SHP77 treated with DMSO at 0.1 percent for 48 hours (cell line): ENCODE results near the gene CASP1.
"Not testable (repeated sequence)": the region's sequence is repeated elsewhere in the genome, so short reads cannot be mapped to it uniquely, and the experiment has no call there.

Experiments
- DNase-seq: peaks from one replicate; lab custom pipeline; 2025; lab: John Stamatoyannopoulos, UW

CASP1 gene

DNA sequence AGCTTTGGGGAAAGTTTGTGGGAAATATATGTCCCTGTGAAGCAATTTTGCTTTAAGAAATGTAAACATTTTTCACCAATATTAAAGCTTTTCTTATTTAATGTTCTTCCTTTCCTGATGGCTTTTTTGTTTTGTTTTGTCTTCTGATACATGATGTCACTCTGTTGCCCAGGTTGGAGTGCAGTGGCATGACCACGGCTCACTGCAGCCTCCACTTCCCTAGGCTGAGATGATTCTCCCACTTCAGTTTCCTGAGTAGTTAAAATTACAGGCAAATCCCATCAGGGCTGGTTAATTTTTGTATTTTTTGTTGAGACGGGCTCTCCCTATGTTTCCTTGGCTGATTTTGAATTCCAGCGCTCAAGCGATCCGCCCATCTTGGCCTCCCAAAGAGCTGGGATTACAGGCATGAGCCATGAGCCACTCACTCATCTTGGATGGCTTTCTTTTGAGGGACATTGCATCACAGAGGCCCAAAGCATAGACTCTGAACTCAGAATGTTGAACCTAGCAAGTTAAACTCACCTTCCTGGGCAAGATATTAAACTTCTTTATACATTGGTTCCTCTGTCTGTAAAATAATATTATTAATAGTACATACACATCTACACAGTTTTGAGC lies 10.8 kb upstream of the CASP1 start:
- no peak for DNase-seq

DNA sequence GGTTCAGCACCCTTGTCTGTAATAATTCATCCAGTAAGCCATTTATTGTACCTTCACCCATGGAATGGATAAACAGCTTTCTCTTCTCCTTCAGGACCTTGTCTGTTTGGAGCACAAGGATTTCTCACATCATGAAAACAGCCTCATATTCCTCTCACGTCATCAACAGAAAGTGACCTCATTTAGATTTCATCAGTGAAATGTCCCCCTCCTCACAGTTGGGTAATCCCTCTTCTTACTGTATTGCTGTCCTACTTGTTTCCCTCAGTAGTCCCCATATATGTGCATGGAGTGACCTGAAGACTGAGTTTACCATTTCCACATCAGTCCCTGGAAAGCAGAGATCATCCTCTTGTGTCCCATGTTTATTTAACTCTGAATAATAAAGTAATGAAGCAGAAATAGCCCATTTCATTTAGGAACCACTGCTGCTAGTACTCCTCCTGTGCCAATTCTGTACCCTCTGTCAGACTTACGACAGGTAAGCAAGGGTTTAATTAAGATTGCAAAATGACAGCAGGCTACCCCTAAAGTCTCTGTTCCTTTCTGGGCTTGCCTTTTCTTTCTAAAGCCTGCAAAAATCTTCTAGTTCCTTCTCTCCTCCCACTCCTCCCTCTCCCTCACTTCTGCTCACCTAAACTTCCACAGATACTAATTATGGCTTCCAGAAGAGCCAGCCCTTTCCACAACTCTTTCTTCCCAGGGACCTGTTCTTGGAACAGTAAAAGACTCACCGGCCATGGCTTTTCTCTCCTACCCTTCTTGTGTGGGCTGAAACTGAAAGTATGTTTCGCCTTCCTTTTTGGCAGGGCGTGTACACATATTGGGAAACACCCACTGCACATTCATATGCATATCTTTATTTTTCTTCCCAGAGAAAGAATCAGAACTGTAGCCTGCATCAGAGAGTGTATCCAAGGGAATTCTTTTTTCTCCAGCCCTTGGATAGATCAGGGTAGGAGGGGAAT lies 9.9 kb upstream of the CASP1 start, which contains the start of gene CARD16:
CARD16 (minus strand) TSS at position 779 of the 968 bp plus-strand sequence; CDS start at position 741, 38 bp downstream.
- DNase-seq: not testable (repeated sequence)

DNA sequence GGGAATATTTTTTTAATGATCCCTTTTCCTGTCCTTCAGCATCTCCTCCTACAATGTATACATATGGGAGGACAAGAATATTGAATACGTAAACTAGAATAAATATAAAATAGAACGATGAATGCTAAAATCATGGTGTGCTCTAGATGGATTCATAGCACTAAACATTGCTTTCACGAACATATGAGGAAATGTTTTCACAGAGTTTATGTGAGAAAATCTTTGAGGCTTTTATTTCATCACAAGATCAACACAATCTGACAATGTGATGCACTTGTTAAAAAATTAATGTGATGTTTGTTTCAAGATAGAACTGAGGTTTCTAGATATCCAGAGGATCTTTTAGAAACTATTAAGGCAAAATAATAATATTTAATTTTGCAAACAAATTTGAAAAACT lies 7.2 kb upstream of the CASP1 start:
- no peak for DNase-seq

DNA sequence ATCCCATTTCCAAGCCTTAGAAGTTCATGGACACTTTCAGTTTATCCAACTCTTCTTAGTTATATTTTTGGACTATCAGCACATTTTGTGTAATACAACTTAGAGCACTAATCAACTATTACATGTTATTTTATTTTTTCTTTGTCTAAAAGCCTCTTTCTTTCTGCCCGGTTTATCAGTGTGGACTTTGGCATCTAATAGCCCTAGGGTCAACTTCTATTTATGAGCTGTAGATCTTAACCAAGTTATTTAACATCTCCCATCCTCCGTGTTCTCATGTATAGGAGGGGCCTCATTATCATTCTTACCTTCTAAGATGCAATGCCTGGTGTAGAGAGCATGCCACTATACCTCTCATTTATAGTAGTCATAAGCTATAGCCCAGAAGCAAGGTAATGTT lies 5.8 kb upstream of the CASP1 start:
- DNase-seq: no peak

DNA sequence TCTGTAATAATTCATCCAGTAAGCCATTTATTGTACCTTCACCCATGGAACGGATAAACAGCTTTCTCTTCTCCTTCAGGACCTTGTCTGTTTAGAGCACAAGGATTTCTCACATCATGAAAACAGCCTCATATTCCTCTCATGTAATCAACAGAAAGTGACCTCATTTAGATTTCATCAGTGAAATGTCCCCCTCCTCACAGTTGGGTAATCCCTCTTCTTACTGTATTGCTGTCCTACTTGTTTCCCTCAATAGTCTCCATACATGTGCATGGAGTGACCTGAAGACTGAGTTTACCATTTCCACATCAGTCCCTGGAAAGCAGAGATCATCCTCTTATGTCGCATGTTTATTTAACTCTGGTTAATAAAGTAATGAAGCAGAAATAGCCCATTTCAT lies 556 bp downstream of the CASP1 start:
- DNase-seq: not testable (repeated sequence)

DNA sequence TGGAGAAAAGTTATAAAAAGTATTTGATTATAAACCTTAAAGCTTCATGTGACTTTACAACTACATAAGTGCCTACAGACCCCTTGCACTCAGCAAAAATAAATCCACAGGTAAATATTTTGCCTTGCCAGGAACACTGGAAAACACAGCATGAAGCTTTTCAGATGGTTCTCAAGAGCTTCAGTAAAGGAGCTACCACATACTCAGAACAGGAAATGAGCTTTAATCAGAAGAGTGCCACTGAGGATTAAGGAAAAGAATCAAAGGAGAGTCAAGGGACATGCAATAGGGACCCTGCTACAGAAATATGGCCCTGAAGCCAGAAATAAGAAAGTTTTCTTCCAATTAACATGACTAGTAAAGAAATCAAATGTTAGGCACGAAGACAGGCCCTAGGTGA lies 1.2 kb downstream of the CASP1 start:
- DNase-seq: no peak

DNA sequence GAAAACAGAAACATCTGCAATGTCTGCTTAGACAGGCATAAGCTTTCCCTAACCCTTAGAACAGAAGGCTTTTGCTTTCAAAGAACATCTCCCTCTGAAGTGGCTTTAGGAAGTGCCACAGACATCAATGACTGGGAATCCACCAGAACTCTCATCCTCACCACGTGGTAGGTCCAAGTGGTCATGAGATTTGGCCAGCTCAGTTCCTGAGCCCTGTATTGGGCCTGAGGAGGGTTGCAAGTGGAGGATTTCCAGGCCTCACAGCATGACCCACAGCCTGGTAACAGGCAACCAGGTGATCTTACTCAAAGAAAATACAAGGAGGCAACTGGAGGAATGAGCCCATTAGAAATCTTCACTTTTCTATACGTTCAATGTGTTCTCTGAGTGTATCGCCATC lies 1.6 kb downstream of the CASP1 start:
- no peak for DNase-seq

DNA sequence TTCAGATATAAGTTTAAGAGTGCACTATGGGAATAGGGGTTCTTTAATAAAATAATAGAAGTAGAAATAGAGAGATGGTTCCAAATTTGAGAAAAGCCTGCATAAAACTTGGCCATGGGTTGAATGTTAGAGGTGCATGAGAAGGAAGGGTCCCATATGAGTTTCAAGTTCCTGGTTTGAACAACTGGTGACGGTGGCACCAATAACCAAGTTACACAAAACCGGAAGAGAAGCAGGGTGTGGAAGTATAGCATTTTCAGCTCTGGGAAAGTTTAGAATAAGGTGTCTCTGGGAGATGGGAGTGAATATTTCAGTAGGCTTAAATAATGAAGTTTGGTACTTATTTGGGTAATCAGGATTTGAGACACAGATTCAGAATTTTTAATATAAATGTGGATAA lies 2.4 kb downstream of the CASP1 start:
- no peak for DNase-seq

DNA sequence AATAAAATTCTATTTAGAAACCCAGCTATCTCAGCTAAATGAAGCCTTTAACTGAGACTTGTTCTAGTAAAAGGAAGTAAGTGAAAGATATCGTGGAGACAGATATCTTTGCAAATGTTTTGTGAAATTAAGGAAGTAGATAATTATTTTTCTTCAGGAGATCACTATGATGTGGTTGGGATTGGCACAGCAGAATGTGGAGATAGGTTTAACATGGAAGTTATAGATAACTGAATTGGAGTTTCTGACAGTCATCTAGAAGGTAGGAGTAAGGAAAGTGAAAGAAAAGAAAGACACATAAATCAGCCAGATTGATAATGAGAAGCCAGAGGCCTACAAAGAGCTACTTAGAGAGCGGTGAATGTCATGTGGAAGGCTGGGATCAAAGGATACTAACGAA lies 7.3 kb downstream of the CASP1 start:
- DNase-seq: no peak

DNA sequence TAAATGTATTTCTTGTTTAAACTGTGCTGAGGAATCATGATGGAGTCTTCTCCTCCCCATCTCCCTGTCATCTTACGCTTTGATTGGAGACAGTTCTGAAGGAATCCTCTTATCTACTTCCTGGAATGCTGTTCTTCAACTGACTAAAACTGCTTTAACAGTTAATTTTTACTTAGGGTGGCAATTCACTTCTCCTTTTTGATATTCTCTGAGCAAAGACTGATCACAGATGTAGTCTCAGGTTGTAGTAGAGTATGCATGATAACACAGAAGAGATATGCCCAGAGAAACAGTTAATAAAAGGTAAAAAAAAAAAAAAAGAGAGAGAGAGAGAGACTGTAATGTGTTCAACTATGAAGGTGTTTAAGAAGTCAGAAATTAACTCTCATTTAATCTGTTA lies 10.6 kb downstream of the CASP1 start:
- no peak for DNase-seq

DNA sequence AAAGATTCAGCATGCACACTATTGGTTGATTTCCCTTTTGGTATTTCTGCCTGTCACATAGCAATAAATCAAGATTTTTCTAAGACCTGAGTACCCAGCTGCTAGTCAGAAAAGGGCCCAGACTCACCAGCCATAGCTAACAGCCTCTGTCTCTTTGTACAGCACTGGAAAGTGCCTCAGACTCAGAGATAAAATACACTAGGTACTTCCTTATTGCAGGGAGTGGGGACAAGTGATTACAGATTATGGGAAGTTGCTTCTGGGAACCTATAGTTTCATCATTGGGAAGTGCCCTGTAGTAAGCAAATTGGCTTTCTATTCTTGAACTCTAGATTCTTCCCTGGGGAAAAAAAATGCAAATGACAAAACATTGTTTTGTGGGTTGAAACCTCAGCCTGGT lies 11.9 kb downstream of the CASP1 start, which contains the start of gene CASP5:
CASP5 (minus strand) TSS at position 166 of the 400 bp plus-strand sequence; CDS start at position 134, 32 bp downstream.
- DNase-seq: no peak

DNA sequence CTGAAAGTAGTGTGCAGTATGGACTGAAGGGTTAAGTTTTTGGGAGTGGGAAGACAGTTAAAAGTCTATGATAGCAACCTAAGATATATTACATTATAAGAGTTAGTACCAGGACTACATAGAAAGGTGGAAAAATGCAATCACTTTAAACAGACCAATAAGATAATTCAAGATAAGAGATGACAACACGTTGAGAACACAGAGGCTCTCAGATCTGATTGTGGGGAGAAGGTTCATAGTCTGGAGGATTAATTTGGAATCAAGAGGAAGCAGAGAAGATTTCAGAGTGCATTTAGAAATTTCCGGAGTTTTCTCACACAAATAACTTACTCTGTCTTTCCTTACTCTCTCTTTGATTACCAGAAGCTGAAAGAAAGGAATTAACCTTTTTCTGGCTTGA lies 12.4 kb downstream of the CASP1 start:
- no peak for DNase-seq

DNA sequence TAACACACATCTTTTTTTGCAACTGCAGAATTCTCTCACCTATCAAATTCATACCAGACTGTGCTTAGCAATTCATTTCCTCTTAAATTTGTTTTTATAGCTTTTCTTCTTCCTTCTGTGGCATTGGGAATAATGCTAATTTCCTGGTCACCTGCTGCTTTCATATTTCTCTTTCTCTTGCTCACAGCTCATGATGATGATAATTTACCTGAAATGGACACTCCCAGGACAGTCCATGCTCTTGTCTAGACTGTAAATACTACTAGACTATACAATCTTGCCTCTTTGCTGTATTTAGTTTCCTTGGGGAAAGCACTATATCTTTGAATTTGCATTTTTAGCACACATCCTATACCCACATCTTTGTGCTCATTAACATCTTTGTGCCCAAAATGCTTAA lies 27.5 kb downstream of the CASP1 start:
- DNase-seq: no peak

DNA sequence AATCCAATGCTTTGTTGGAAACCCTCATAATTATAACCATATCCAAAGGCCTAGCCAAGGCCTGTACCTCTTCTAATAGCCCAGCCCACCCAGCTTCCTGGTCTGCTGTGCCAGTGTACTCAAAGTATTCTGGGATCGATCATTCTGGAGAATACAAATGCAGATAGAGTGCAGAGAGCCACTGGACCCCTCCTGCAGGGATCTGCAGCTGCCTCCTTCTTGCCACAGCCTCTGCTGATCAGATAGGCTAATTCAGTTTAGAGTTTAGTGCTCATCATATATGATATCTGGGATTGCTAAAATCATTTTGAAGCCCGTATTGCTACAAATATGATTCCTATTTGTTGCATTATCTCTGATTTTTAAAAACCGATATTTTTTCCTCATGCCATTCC lies 29.5 kb downstream of the CASP1 start:
- no peak for DNase-seq

DNA sequence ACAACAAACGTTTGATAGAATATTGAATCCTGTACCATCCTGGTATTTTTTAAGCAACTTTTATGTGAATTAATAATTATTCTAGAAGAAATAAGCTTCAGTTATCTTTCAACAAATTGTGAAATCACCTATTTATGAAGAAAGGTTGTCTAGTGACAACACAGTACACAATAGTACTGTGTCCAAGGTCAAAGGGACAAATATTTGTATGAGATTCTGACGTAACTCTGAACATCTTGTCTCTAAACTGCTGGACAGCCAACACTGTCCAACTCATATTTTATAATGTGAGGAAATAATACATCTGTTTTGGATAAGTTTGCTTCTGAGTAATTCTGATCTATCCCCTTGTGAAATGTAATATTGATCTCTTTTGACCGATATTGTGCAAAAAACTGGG lies 30.9 kb downstream of the CASP1 start:
- no peak for DNase-seq

DNA sequence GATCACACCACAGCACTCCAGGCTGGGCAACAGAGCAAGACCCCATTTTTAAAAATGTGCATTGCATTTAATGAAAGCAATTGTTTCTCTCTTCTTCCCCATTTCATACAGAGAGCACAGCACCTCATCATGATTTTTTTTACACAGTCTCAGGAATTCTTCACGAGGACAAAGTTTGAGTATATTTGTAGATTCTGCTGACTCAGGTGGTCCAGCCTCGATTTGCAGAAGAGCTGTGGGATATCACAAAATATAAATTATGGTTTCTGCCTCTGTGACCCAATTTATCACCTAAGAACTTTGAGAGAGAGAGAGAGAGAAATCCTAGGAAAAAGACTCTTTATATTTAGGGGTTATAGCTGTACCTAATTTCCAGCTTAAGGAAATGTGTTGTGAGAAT lies 31.8 kb downstream of the CASP1 start:
- DNase-seq: no peak

DNA sequence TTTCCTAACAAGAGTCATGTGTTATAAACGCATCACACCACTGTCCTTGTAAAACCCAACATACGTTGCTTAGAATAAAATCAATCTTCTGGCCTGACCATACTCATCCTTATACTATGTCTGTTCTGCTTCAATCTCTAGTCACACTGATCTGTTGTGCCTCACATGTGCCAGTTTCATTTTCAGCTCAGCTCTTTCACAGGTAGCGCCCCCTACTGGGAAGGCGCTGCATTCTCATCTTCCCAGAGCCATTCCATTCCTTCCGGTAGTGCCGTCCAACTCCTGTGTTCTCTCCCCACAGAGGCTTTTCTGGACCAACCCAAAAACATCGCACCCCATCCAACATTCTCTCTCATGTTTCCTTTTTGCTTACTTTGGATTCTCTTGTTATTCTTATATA lies 34.1 kb downstream of the CASP1 start:
- DNase-seq: no peak

DNA sequence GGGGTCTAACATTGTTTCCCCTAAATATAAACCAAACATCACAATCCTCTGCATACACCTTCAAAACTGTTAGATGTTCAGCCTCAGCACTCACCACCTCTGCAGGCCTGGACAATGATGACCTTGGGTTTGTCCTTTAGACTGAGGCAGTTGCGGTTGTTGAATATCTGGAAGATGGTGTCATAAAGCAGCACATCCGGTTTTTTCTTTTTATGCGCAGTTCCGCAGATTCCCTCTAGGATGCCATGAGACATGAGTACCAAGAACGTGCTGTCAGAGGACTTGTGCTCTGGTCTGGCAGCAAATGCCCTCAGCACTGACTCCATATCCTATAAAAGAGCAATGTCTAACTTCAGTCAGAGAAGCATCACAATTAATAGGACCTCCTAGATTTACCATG lies 34.8 kb downstream of the CASP1 start:
- DNase-seq: no peak

DNA sequence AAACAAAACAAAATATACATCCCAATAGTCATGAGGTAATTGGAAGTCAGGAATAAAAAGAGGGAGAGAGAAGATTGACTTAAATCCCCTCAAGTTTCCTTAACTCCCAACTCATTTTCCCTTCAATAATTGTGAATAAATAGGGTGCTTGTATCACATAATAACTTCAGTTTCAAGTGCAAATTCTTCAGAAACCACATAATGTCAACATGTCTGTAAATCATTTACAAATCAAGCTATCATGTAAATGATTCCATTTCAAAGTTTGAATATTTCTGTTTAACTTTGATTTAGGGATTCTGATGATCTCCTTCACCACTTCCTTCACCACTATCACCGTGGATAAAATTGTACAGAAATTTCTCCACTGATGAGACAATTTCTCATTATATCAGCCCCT lies 35.2 kb downstream of the CASP1 start:
- no peak for DNase-seq

DNA sequence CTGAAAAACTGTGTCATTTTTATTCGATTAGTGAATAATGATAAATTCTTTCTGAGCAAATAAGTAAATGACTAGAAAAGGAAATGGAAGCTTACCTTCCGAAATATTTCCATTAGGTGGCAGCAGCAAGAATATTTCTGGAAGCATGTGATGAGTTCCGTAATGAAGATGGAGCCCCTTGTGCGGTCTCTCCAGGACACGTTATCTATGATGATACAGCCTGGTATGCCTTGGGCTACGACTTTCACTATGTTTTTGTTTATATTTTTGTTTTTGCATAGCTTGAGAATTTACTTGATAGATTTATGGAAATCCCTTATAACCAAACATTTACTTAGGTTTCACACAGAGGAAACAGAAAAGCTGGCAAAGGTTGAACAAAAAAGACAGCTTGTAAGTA lies 37.7 kb downstream of the CASP1 start:
- no peak for DNase-seq

DNA sequence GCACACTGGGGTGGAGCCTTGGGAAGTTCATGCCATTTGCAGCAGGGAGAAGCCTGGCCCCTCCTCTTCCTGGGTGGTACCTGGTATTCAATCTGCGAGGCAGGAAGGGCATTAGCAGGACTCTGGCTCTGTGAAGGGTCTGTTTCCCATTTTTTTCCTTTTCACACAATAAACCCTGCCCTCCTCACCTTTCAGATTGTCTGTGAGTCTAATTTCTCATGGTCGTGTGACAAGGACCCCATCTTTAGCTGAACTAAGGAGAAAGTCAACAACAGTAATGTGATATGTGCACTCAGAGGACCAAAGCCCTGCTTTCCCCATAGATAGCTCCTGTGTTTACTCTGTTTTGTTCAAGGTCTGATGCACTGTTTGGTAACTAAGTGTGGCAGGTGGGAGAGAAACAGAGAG lies 39.9 kb downstream of the CASP1 start:
- peak; percentile 80 for DNase-seq

DNA sequence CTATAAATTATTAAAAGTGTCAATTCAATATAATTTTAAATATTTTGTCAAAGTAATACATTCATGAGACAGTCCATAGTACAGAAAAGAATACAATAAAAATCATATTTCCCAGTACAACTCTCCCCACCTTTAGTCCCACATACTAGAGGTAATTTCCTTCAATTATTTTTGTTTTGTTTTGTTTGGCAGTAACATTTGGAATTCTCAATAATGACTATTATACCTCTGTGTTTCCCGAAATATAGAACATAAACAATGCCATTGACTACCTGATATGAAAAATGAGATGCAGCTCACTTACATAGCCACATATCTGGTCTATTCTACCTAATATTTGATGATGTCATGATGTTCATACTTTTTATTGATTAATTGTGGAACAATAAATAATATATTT lies 42.2 kb downstream of the CASP1 start:
- no peak for DNase-seq

DNA sequence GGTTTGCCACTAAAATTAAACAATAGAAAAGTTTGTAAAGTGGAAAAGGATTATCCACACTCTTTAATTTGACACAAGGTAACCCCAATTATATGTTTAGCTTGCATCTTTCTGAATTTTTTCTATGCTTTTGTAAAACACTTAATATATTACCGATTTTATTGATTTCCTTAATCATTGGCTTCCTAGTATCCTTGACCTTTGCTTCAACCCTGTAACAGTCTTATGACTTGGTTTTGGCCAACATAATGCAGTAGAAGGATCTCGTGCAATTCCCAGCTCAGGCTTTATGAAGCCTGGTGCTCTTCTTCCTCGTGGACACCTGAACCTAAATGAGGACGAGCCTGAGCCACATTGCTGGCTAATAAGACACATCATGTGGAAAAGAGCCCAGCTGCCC lies 43.0 kb downstream of the CASP1 start:
- DNase-seq: no peak
